GM21576 (cell line): ENCODE data around the gene RXRG.

Experiments used
- ATAC-seq: cut with Tn5 transposase; IDR thresholded peaks from one replicate; pipeline ENCODE4 v1.9.1; 2021; ENCODE audit warnings: mild to moderate bottlenecking, moderate library complexity; ENCODE audit not compliant: unreplicated experiment

RXRG gene

GRCh38 chr1:165452336-165453130, 7.6 kb upstream of the RXRG start:
- no peak for ATAC-seq

DNA sequence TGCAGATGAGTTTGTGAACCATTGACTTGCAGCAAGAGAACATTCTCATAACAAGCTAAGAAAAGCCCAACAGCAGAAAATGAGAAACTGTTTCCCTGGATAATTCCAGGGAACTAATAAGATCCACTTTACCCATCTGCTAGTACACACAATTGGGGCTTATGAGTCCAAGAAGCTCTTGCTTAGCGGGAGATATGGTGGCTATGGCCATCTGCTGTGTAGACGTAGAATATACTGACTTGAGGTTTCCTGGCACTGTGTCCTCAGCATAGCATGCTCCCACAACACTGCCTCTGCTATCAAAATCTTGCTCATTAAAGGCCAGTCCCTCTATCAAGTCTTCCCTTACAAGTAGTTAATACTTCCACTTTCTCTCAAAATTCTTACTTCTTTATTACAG, 6.8 kb upstream of the RXRG start:
- ATAC-seq, result no peak

- ATAC-seq, result no peak
Observed at GRCh38 chr1:165449131-165449530, 4.2 kb upstream of the RXRG start.

- ATAC-seq, result no peak
Observed at GRCh38 chr1:165445388-165445787, 462 bp upstream of the RXRG start.

- no peak for ATAC-seq
Observed at GRCh38 chr1:165443539-165444311, 1.2 kb downstream of the RXRG start.

DNA sequence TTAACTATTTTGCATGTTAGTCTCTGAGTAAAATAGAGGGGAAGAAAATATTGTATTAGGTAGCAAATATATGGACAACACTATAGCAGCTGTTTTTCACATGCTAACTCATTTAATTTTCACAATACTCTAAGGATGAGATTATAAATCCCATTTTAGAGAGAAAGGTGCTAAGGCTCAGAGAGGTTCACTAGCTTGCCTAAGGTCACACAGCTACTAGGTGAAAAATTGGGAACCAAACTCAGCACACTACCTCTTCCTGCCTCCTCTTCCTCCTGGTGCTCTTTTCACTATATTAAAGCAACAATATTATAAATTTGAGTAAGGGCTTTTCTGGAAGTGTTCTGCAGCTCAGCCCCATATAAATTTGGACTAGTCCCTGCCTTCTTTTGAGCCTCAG, 2.3 kb downstream of the RXRG start:
- ATAC-seq, result no peak

DNA sequence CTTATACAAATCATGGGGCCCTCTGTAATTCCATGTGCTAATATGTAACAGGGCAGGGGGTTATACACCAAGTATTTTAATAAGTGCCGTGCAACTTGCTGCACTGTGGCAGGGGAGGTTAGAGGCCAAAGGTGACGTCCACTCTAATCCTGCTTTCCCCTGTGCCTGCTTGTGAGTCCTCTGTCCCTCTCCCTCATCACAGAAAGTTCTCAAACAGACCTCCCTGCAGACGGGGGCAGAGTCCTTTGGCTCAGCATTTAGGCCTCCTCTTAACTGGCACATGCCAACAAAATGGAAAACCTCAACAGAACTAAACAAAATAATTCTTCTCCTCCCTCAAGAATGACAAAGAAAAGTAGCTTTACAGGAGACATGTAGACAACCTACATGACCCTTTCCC, 2.9 kb downstream of the RXRG start:
- ATAC-seq, result no peak

GRCh38 chr1:165441166-165441880, 3.6 kb downstream of the RXRG start:
- ATAC-seq, result no peak

DNA sequence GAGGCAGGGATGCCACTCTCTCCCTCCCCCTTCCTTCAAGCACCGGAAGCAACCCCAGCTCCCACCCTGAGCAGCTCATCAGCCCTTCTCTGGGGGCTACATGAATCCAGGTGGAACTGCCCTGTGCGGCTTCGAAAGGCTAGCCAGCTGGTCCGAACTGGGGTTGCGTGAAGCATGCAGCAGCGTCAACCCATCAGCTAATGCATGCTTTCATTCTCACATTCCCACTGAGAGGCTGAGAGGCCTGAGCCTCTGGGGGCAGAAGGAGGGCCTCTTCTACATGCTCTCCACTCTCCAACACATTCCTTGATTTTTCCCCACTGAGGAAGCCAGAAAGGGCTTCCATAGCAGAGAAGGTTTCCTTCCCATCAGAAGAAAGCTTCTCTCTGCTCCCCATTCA, 5.6 kb downstream of the RXRG start:
- no peak for ATAC-seq

GRCh38 chr1:165436994-165437393, 7.9 kb downstream of the RXRG start:
- ATAC-seq, result no peak

- ATAC-seq, result no peak
Observed at GRCh38 chr1:165435801-165436200, 9.1 kb downstream of the RXRG start.

DNA sequence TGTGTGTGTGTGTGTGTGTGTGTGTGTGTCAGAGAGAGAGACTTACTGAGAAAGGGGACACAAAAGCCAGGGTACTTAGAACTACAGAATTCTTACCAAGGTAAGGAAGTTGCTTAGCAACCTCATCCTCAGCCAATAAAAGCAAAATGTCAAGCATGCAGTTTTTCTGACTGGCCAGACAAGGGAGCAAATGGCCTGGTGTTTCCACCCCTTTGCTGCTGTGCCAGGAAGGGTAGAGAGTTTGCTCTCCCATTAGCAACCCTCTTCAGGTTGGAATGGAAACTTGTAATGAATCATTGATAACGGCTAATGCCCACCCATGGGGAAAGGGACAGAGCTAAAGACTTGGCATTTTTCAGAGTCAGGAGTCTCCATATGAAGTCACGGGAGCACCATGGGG, 10.6 kb downstream of the RXRG start:
- no peak for ATAC-seq

GRCh38 chr1:165431079-165431478, 13.8 kb downstream of the RXRG start:
- ATAC-seq, result no peak

- no peak for ATAC-seq
Observed at GRCh38 chr1:165426745-165427144, 18.2 kb downstream of the RXRG start.

- no peak for ATAC-seq
Observed at GRCh38 chr1:165425621-165426020, 19.3 kb downstream of the RXRG start.

DNA sequence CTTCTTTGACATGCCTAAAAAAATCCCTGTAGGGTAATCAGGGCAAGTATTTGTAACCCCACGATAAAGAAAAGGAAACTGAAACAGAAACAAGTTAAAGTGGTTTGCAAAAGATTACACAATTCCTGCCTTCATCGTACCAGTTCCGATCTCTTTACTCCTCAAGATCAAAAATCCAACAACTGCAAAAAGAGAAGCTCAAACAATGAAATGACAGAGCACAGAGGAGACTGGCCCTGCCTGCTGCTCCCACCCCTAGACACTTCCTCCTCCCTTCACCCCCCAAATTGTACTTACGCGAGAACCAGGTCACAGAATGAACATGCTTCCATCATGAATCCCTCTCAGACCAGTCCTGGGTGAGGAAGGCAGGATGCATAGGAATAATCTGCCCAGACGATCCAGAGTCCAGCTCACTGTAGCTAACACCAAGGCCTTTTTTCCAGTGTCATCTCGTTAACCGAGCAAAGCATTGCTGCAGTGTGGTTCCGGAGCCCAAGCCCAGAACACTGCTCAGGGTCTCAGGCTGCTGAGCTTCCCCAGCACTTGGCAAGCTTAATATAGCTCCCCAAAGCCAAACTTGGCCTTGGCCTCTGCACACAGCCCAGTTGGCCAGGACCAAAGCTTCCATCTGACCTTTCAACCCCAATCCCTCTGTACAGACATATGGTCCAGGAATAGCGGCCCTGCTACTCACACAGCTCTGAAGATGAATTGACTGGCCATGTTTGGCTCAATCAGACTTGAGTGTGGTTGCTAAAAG, 20.3 kb downstream of the RXRG start:
- ATAC-seq, result no peak

GRCh38 chr1:165423136-165423535, 21.8 kb downstream of the RXRG start:
- ATAC-seq, result no peak

GRCh38 chr1:165420655-165421054, 24.3 kb downstream of the RXRG start:
- no peak for ATAC-seq

- ATAC-seq, result no peak
Observed at GRCh38 chr1:165419839-165420238, 25.1 kb downstream of the RXRG start.

DNA sequence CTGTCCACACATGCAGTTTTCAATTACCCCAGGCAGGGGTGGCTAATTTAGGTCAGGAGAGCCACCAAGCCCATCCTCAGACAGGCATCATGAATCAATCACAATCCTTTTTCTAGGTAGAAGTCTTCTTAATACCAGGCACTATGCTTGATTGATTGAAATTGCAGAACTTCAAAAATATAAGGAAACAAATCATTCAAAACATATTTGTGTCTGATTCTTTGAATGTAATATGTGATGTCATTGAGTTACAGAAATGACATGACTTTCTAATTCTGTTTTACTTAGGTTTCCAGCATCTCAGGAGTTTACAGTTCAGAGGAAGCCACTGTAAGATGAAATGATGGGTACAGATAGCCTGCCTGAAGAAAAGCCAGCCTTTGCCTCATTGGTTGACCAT, 26.7 kb downstream of the RXRG start:
- no peak for ATAC-seq

DNA sequence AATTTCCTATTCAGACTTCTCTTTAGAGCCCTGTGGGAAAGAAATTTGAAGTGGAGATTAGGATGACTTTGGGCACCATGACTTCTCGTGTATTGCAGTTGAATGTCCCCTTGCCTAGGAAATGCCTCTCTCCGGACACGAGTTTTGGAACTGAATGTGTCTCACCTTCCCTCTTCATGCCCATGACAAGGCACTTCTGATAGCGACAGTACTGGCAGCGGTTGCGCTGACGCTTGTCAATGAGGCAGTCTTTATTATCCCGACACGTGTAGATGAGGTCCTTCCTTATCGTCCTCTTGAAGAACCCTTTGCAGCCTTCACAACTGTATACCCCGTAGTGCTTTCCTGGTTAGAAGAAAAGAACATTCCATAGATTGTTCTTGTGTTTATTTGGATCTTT, 28.1 kb downstream of the RXRG start:
- no peak for ATAC-seq
